Right ventricle myocardium superior (tissue), 1 donor: ENCODE measurements around the gene FAXC. TPM values are rescaled to one million over a fixed set of nuclear protein-coding genes. Genes with fewer than 3 reads are reported as not detected.
"Not testable (repeated sequence)": the region's sequence is repeated elsewhere in the genome, so short reads cannot be mapped to it uniquely, and the experiment has no call there.

Experiments used
- ATAC-seq: fragments of 200-7000 bp; cut with Tn5 transposase; one replicate; pipeline ENCODE4 v1.9.1; 2020; ENCODE audit warnings: mild to moderate bottlenecking; ENCODE audit not compliant: poor library complexity
- DNase-seq: peaks from one replicate; pipeline ENCODE4 v3.0.0-alpha.2; 2020
- intact Hi-C: fragments of 100-400 bp; cut with DNase I; formaldehyde crosslinking; loops from one replicate; pipeline ENCODE4 v1.11.2; 2022
- total RNA-seq: library from RNA; stranded (reverse); fragmentation: NEBNext Ultra II Directional; extraction: Animal tissue kit (Norgen Biotek cat#: 25700); gene quantifications from one replicate; pipeline ENCODE4 v1.2.1, GENCODE V29; 2021
- donor health status: DM: no; HTN: yes; CAD: no; lungs with severe emphysema.

The FAXC gene
- total RNA-seq, 1 donor from 2014 or later, result not detected

DNA sequence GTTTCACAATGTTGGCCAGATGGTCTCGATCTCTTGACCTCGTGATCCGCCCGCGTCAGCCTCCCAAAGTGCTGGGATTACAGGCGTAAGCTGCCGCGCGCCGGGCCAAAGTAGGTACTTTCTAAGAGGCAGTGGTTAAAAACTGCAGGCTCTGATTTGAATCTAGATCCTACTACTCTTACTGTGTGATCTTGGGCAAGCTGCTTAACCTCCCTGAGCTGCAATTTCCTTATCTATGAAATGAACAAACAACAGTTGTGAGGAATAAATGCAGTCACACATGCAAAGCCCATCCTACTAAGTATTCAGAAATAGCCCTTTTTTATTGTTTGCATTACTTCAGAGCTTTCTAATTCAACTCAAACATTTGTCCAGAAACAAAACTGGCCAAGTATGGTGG is 2.9 kb downstream of the FAXC start:
- intact Hi-C loops, result no loop called here
- DNase-seq, result no peak
- ATAC-seq, result no peak

DNA sequence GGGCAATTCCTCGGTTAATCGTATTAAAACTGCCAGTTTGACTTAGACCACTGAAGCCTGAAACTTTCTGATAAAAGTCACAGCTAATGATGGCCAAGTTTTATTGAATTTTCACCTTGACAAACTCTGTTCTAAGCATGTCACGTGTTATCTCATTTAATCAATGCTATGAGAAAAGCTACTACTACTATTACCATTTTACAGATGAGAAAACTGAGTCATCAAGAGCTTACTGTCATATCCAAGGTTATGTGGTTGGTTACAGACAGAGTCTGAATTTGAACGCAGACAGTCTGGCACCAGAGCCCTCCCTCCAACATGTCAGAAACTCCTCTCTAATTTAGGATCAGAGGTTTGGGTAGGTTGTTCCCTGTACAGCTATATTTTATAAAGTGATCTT is 4.3 kb downstream of the FAXC start:
- ATAC-seq, result no peak
- DNase-seq, result no peak
- intact Hi-C loops, result no loop called here

DNA sequence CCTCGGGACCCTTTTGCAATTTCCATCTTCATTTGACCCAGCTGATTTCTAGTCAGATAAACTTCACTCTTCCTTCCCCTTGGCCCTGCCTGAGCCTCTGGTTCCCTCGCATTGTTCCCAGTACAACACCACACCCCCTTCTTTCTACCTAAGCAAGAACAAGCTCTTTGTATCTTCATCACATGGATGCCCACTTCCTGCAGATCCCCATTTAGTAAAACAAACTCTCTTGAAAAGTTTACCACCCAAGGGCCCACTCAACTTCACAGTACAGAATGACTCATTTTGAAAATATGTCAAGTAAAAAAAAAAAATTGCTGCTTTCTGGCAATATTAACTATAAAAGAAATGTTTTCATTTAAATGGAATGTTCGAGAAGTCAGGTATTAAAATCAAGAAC is 5.2 kb downstream of the FAXC start:
- ATAC-seq (no peak), DNase-seq (no peak)
- intact Hi-C loops, result no loop called here

DNA sequence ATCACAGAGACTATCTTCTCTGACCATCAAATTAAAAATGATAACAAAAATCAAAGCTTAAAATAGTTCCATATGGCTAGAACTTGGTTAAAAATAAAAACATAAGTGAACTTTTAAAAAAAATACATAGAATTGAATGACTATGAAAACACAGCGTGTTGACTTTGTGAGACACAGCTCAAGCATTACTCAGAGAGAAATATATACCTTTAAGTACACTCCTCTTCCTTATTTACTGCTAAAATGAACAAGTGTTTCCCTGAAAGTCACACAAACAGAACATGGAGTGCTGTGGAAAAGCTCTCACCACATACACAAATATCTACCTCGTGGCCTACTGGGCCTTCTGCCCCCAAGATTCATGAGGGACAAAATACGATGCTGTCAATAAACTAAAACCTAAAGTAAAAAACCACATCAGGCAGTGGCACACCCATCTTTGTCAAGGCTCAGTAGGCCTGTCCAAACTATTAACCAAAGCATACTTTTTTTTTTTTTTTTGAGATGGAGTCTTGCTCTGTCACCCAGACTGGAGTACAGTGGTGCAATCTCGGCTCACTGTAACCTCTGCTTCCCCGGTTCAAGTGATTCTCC is 7.5 kb downstream of the FAXC start:
- ATAC-seq (no peak), DNase-seq (no peak)
- intact Hi-C loops, result no loop called here

DNA sequence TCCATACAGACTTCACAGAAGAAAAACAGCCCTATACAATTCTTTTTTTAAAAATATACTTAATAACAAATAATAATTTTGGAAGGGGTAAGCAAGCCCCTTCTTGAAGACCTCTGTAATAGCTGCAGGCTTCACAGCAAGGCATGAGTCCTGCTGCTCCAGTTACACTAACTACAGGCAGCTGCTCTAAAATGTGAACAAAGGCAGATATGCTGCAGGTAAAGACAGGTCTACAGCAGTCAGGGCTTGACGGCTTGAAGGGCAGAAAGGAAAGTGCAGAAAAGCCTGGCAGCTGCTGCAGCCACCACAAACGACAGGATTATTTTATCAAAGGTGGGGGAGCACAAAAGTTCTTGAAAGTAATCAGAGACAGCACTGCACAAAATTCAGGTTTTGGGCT is 11.3 kb downstream of the FAXC start:
- intact Hi-C loops, result no loop called here
- DNase-seq, result no peak
- no peak for ATAC-seq

DNA sequence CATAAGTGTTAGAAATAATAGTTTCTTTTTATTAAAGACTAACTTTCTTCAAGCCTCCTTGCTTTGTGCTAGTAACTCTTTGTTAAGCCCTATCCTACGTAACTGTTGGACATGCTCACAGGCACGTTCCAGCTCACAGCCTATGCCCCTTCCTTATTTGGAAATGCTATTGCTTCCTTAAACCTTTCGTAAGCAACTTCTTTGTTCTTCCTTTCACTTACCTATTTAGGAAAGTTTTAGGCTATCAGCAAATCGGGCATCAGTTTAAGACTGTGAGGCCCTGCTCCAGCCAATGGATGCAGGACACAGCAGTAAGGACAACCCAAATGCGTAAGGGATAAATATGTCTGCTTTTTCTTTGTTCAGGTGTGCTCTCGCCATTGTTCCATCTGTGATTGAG is 14.2 kb downstream of the FAXC start:
- ATAC-seq, DNase-seq, intact Hi-C loops: not testable (repeated sequence)

DNA sequence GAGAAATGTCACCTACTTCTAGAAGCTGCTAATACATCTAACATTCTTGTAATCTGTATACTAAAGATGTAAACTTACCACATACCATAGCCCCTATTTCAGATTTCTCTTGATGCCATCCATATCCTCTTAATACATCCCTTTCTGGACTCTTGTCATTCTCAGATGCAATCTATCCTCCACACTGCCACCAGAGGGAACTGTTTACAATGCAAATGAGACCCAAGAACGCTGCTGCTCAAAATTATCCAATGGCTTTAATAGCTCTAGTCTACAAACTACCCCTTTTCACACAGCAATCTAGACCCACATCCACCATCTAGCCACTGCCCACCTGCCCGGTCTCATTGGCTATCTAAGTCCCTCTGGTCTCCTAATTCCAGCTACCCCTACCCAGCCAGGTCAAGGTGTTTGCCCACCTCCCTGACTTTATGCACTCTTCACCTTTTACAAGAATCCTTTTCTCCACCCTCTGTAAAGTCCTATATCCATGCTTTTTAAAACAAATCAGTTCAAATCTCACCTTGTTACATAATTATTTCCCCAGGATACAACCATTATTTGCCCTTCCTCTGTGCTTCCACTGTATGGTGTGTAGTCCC is 14.8 kb downstream of the FAXC start:
- intact Hi-C loops, result no loop called here
- no peak for DNase-seq
- ATAC-seq, result no peak

DNA sequence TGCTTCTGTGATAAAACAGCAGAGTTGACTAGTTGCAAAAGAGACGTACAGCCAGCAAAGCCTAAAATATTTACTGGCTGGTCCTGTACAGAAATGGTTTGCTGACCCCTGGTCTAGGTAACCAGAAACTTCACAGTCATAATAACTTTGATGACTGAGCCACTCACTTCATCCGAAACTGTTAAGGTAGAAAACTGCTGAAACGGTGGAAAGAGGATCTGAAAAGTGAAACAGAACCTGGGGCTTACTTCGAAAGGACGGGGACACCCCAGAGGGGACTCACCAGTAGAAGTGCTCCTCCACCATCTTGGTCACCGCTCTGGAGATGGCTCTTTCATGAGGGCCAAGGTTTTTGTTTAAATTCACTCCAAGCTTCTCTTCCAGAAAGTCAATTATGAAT is 16.4 kb downstream of the FAXC start:
- no peak for DNase-seq
- ATAC-seq, result no peak
- intact Hi-C loops, result no loop called here

DNA sequence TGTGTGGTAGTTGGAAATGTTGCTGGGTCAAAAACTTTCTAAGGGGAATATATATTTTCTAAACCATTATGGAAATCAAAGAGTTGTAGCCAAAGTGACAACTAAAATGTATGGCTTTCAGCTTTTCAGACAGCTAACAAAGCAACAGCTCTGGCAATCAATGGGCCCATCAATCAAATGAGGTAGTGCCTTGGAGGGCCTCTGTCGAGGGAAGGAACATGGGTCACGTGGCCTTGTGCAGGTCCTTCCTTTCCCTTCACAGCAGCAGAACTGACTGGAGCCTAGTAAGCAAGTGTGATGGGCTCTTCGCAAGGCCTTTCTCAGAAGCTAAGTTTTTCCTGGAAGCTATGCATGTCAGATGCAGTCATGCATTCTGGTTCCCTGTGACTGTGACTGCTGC is 17.9 kb downstream of the FAXC start:
- no peak for ATAC-seq
- no peak for DNase-seq
- intact Hi-C loops, result no loop called here

DNA sequence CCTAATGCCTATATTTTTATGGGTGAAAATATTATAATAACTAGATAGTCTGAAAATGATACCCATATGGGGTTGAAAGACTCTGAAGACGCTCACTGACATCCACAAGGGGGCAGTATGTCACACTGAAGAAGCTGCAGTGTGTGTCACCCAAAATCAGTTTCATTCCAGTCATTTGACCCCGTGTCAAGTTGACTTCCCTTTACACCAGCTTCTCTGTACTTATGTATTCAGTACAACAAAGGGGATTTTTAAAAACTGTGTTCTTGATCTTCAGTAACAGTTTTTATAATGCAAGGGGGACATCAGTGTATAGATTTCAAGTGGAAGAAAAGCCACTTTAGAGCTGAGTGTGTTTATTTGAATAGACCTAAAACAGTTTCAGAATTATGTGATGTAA is 19.3 kb downstream of the FAXC start:
- no peak for DNase-seq
- intact Hi-C loops, result no loop called here

DNA sequence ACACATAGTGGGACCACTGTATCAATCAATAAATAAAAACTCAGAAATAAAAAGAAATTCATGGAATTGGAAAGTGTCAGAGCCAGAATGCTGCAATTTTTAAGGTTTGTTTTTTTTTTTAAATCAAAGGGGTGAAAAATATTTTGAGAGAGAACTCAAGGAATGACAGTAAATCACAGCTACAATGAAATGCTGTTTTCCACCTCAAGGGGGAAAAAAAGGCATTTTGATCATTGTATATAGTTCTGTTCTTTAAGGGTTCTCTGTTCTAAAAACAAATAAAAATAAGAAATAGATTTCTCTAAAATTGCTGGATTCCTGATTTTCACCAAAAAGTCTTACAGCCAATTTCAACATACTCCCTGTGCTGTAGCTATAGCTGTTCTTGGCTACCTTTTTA is 24.5 kb downstream of the FAXC start:
- intact Hi-C loops, result no loop called here
- DNase-seq, result no peak
- no peak for ATAC-seq

More for the DNA sequence above, 19.3 kb downstream of the FAXC start:
- peak; percentile 57 for ATAC-seq

DNA sequence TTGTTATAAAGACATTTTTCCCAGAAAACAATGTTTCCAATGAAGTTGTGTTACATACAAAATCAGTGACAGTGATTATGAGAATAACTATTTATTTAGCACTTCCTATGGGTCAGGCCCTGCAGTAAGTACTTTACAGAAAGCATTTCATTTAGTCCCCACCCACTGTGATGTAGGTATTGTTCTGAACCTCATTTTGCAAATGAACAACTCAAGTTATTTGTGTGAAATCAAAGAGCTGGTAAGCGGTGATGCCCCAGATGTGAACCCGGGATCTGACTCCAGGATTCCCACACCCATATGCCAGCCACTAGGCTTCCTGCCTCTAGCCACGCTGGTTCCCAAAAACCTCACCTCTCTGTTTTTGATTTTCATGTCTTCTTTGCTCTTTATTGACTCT is 30.9 kb downstream of the FAXC start:
- ATAC-seq (no peak), DNase-seq (no peak)
- intact Hi-C loops, result no loop called here

DNA sequence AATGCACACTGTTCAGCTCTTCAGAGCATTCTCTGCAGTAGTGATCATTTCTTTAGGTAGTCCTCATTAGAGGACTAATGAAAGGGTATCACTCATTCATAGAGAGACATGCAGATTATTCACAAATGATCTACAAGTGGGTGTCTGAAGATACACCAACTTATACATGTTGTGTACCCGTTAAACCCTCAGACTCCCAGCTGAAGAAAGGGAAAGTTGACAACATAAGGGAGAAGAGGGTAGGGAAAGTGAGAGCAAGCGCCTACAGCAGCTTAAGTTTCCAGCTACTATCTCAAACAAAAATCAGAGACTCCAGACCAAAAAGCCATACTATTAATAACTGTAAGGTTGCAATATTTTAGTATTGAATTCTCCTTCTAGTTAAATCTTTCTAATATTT is 37.1 kb downstream of the FAXC start:
- ATAC-seq (no peak), DNase-seq (no peak)
- intact Hi-C loops, result no loop called here

DNA sequence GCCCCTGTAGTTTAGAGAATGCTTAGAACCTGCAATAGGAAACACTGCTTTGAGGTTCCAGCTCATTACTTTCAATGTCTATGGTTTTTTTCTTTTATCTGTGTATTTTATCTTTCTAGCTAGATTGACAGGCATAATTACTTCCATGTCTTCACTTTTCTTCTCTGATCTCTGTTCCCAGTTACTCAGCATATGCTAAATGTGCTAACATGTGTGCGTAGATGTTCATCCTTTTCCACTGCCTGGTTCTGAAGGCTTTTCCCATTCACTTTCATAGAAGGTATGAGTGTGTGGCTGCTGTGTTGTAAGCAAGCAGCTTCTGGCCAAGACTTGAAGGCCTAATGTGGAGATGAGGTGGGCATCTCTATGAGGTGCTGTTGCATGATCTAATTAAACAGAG is 38.9 kb downstream of the FAXC start:
- intact Hi-C loops, result no loop called here
- DNase-seq, result no peak

DNA sequence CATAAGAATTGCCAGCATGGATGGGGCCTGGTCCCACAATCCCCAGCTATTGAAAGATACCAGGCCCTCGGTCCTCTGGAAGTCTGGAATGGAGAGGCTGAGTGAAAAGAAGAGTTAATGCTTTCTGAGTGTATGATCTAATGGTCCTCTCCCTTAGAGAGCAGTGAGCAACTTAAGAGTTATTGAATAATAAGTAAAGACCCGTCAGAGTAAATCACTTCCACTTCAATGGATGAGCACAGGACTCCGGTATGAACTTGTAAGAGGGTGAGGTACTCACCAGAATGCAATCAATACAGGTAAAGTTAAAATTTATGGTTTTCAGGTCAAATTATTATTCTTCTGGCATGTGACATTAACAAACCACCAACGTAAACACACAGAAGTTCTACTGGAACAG is 39.9 kb downstream of the FAXC start:
- DNase-seq, result no peak
- intact Hi-C loops, result no loop called here

More for the DNA sequence above, 38.9 kb downstream of the FAXC start:
- ATAC-seq, result no peak

DNA sequence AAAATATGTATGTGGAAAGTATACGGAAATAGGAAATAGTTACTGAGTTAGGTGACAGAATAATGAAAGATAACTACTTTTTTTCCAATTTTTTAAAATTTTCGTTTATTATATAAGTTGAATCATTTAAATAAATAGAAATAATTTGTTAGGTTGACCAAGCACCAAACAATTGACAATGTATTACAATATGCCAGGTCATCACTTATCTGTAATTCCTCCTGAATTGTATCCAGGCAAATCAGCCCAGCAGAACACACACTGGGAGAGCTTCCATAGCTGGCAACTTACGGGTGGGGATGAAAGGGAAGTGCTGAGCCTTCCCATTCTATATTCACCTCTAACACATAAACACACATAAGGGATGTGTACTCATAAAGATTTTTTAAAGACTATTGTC is 40.7 kb downstream of the FAXC start:
- DNase-seq (no peak), ATAC-seq (no peak)
- intact Hi-C loops, result no loop called here

More for the DNA sequence above, 39.9 kb downstream of the FAXC start:
- no peak for ATAC-seq

DNA sequence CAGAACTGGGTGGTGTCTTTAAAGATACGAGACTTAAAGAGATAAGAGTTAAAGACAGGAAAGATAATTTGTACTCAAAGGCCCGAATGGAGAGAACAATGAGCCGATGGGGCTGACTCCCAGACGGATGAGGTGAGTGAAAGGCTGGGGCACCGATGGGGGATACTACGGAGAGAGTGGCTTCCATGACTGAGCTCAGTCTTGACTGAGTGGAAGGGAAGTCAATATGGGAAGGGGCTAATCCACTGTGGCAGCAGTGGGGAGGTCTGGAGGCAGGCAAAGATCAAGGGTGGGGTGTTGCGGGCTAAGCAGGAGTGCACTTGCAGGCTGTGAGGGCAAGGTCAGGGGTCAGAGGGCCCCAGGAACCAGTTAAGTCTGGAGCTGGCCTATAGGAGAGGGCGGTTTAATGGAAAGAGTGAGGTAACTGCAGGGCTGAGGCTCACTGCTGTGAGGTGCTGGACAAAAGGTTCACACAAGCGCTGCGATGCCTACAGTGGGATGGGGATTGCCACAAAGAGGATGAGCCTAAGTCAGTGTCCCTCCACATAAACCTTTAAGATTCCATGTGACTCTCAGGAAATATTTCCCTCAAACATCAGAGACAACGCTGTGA is 42.1 kb downstream of the FAXC start:
- no peak for DNase-seq
- no peak for ATAC-seq
- intact Hi-C loops, result no loop called here

DNA sequence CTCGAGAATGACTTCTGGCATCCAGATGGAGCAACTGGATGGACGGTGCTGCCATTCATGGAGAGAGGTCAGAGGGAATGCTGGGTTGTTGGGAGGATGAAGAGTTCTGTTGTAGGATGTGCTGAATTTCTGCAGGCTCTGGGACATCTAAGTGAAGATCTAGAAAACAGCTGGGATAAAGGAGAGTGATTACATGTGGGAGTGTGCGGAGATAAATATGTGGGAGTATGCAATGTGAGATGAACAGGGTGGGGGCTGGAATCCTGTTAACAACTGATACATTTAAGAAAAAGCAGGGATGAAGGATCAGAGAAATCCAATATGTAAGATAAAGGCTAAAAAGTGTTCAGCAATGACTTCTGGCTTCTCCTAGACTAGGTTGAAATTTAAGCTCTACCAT is 43.1 kb downstream of the FAXC start:
- intact Hi-C loops, result no loop called here
- DNase-seq (no peak), ATAC-seq (no peak)

DNA sequence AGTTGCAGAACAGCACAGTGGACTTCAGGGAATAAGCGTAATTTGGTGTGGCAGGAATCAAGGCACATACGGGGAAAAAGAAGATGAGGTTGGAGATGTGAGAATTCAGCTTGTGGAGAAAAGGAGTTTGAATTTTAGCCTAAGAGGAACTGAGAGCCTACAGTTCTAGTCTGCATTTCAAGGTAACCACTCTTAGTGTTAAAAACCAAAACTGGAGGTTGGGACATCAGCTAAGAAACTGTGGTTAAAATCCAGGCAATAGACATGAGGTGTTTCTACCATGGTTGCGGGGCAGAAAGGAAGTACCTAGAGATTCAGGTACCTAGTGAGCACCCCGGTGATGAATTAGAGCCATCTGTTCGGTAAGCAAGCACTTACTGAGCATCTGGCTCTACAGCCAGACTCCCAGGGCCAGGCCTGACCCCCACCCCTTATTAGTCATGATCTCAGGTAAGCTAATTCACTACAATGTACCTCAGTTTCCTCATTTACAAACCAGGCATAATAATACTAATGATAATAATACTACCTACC is 44.4 kb downstream of the FAXC start:
- ATAC-seq (no peak), DNase-seq (no peak)
- intact Hi-C loops, result no loop called here

DNA sequence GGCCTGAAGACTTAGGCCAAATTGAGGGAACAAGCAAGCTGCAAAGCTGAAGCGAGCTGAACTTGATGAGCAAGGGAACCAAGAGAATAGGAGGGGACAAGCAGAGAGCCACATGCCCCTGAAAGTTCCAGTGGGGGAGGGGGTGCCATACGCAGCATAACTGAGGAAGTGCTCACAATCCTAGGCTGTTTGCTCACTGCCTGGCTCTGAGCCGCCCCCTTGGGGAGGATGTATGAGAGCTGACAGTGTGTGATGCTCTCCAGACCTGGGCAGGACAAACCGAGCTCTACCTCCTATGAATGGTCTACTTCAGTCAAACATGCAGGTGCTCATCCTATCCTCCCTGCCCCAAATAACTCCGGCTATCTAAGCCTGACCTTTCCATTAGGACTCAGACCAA is 52.1 kb downstream of the FAXC start:
- no peak for DNase-seq
- intact Hi-C loops, result no loop called here
- no peak for ATAC-seq
